HepG2 (cell line): ENCODE measurements around the gene NCOA7.

Experiments
- ARNT ChIP-seq: fragments of 450-650 bp; IDR thresholded peaks from 2 replicates; pipeline ENCODE4 v1.6.1; 2017
- ASH2L ChIP-seq: fragments of 300-600, 200-600 bp; sonication (generic); IDR thresholded peaks from 2 replicates; pipeline ENCODE4 v1.7.0; 2017; ENCODE audit warnings: low read depth, mild to moderate bottlenecking, moderate library complexity, mixed read lengths, low read length; ENCODE audit not compliant: insufficient read length
- CEBPZ ChIP-seq: IDR thresholded peaks from 2 replicates; pipeline ENCODE4 v1.6.1; 2012; ENCODE audit warnings: low read length, improper control_type of control experiment
- NBN ChIP-seq: fragments of 450-650 bp; conservative IDR thresholded peaks from 2 replicates; pipeline ENCODE4 v1.6.1; 2017
- NR2F6 ChIP-seq, 2 experiments: IDR thresholded peaks; 2 replicates each; pipeline ENCODE4 v1.6.1; 2016; ENCODE audit warnings: antibody characterized with exemption in 1 of 2, mild to moderate bottlenecking in 1 of 2
- PCBP1 ChIP-seq: fragments of 200-400 bp; formaldehyde crosslinking; IDR thresholded peaks from 2 replicates; pipeline ENCODE4 v1.6.1; 2017; ENCODE audit warnings: mild to moderate bottlenecking, low read depth, low read length, borderline replicate concordance
- POLR2A ChIP-seq, 2 experiments: IDR thresholded peaks; 2 replicates each; pipeline ENCODE4 v1.6.1; 2011; ENCODE audit warnings: low read depth in 2 of 2, low read length in 2 of 2, mild to moderate bottlenecking in 1 of 2, moderate library complexity in 1 of 2; ENCODE audit not compliant: insufficient read depth in 1 of 2
- RXRA ChIP-seq: sonication (generic); formaldehyde crosslinking; IDR thresholded peaks from 2 replicates; pipeline ENCODE4 v1.5.1; 2020; ENCODE audit warnings: missing genetic modification reagents
- TRIM24 ChIP-seq: sonication (generic); formaldehyde crosslinking; IDR thresholded peaks from 2 replicates; pipeline ENCODE4 v1.8.0; 2022; ENCODE audit warnings: mild to moderate bottlenecking, missing genetic modification reagents
- ZBTB7B ChIP-seq: sonication (generic); formaldehyde crosslinking; IDR thresholded peaks from 2 replicates; pipeline ENCODE4 v1.4.0; 2020; ENCODE audit warnings: missing genetic modification reagents
- ZNF7 ChIP-seq: IDR thresholded peaks from 2 replicates; pipeline ENCODE4 v1.6.1; 2016; ENCODE audit warnings: missing biosample characterization, missing genetic modification reagents
- TF ChIP-seq, protein P1 (sequence below): sonication (generic); formaldehyde crosslinking; IDR thresholded peaks from 2 replicates; pipeline ENCODE4 v1.5.0; 2020; ENCODE audit warnings: mild to moderate bottlenecking, missing genetic modification reagents, moderate library complexity
- TF ChIP-seq, protein P2 (sequence below): sonication (generic); formaldehyde crosslinking; IDR thresholded peaks from 2 replicates; pipeline ENCODE4 v1.8.1; 2023; ENCODE audit warnings: mild to moderate bottlenecking, missing genetic modification reagents, borderline replicate concordance

- TF ChIP-seq, protein P1, sequence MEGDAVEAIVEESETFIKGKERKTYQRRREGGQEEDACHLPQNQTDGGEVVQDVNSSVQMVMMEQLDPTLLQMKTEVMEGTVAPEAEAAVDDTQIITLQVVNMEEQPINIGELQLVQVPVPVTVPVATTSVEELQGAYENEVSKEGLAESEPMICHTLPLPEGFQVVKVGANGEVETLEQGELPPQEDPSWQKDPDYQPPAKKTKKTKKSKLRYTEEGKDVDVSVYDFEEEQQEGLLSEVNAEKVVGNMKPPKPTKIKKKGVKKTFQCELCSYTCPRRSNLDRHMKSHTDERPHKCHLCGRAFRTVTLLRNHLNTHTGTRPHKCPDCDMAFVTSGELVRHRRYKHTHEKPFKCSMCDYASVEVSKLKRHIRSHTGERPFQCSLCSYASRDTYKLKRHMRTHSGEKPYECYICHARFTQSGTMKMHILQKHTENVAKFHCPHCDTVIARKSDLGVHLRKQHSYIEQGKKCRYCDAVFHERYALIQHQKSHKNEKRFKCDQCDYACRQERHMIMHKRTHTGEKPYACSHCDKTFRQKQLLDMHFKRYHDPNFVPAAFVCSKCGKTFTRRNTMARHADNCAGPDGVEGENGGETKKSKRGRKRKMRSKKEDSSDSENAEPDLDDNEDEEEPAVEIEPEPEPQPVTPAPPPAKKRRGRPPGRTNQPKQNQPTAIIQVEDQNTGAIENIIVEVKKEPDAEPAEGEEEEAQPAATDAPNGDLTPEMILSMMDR, result no peak
- TF ChIP-seq ZBTB7B, result no peak
- TF ChIP-seq ZNF7 (CRISPR knock-in tag), result no peak
- TF ChIP-seq PCBP1, result no peak
- TF ChIP-seq RXRA (CRISPR knock-in tag), result no peak
- TF ChIP-seq, protein P2, sequence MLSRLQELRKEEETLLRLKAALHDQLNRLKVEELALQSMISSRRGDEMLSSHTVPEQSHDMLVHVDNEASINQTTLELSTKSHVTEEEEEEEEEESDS (CRISPR knock-in tag), result no peak
- TF ChIP-seq NR2F6 (IDR thresholded peaks at IDR 0.05), result no peak
- no peak for TF ChIP-seq NR2F6 (CRISPR knock-in tag; IDR thresholded peaks at IDR 0.05)
- TF ChIP-seq POLR2A (IDR thresholded peaks at IDR 0.05; ENCODE audit: insufficient read depth in 1 of 2, low read depth in 2 of 2, low read length in 2 of 2), result no peak
- no peak for TF ChIP-seq ASH2L
- no peak for TF ChIP-seq NBN
- no peak for TF ChIP-seq CEBPZ
- TF ChIP-seq ARNT, result no peak
- no peak for TF ChIP-seq TRIM24
Measured at GRCh38 chr6:125865015-125865414, 74.3 kb downstream of the NCOA7 start.
